NB4 (cell line): Measurements from ENCODE around the gene NIPBL.

Source experiments
- DNase-seq: peaks from one replicate; pipeline ENCODE4 v3.0.0; 2010; ENCODE audit warnings: low read depth
- H3K4me3 ChIP-seq: one replicate; pipeline ENCODE4 v1.5.1; 2011; ENCODE audit warnings: mild to moderate bottlenecking, low read depth, low read length, moderate library complexity
- CTCF ChIP-seq: IDR thresholded peaks from one replicate; pipeline ENCODE4 v1.5.1; 2012; ENCODE audit warnings: low read depth, low read length
- MAX ChIP-seq: IDR thresholded peaks from 2 replicates; pipeline ENCODE4 v1.6.1; 2011; ENCODE audit warnings: low read depth, low read length
- MYC ChIP-seq: IDR thresholded peaks from 2 replicates; pipeline ENCODE4 v1.6.1; 2011; ENCODE audit warnings: low read depth, low read length
- POLR2A ChIP-seq: IDR thresholded peaks from 2 replicates; pipeline ENCODE4 v1.6.1; 2011; ENCODE audit warnings: mild to moderate bottlenecking; ENCODE audit not compliant: insufficient read length; ENCODE audit errors: extremely low read depth

The NIPBL gene

GRCh38 chr5:36946101-36946500 is 69.5 kb downstream of the NIPBL start:
- TF ChIP-seq CTCF, result no peak
- no peak for DNase-seq
- H3K4me3 ChIP-seq, result no peak overlapping the region

- TF ChIP-seq MYC (no peak), POLR2A (no peak), MAX (no peak), CTCF (no peak)
- H3K4me3 ChIP-seq, result no peak overlapping the region
- no peak for DNase-seq
Measured at GRCh38 chr5:36948041-36948440, 71.5 kb downstream of the NIPBL start.

- DNase-seq, result no peak
- TF ChIP-seq MAX, result no peak
- TF ChIP-seq CTCF, result no peak
- TF ChIP-seq POLR2A, result no peak
- TF ChIP-seq MYC, result no peak
- no peak overlapping the region for H3K4me3 ChIP-seq
Measured at GRCh38 chr5:36948650-36949049, 72.1 kb downstream of the NIPBL start.

- DNase-seq, result no peak
- no peak overlapping the region for H3K4me3 ChIP-seq
- no peak for TF ChIP-seq POLR2A
- TF ChIP-seq MYC, result no peak
- no peak for TF ChIP-seq MAX
- TF ChIP-seq CTCF, result no peak
Measured at GRCh38 chr5:36949593-36949992, 73.0 kb downstream of the NIPBL start.

- H3K4me3 ChIP-seq, result no peak overlapping the region
- TF ChIP-seq MYC (no peak), CTCF (no peak), MAX (no peak), POLR2A (no peak)
- DNase-seq, result no peak
Measured at GRCh38 chr5:36950586-36951457, 74.3 kb downstream of the NIPBL start.

- DNase-seq, result no peak
- no peak overlapping the region for H3K4me3 ChIP-seq
- TF ChIP-seq CTCF, result no peak
- no peak for TF ChIP-seq POLR2A
- TF ChIP-seq MYC, result no peak
- no peak for TF ChIP-seq MAX
Measured at GRCh38 chr5:36953043-36953442, 76.5 kb downstream of the NIPBL start.
